GM12865 (cell line): Measurements from ENCODE around the gene LARGE1.

Source experiments
- DNase-seq: peaks from one replicate; pipeline ENCODE4 v3.0.0; 2010; ENCODE audit warnings: low read depth
- H3K4me3 ChIP-seq: 2 replicates; pipeline ENCODE4 v1.5.1; 2011; ENCODE audit warnings: mild to moderate bottlenecking, low read depth, low read length, control low read depth
- CTCF ChIP-seq: IDR thresholded peaks from 2 replicates; pipeline ENCODE4 v1.5.1; 2011; ENCODE audit warnings: low read length, control low read depth, low read depth, inconsistent platforms; ENCODE audit not compliant: insufficient read depth; ENCODE audit errors: missing control alignments

LARGE1 gene

DNA sequence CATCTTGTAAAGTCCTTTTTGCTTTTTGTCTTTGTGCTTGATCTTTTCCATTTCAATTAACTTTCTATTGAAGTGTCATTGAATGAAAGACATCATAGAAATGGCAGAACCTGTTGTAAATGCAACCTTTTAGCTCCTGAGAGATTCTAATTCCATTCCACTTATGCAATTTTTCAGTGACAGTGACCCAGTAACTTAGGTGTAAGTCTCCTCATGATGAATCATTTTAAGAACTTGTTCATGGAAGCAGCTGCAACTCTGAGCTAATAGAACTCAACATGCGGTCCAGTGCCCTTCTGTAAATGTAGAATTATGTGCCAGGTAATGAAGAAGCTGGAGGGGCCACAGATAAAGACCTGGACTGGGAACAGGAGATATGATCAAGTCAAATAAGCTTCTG is 463.8 kb downstream of the LARGE1 start:
- TF ChIP-seq CTCF: no peak
- H3K4me3 ChIP-seq: no peak overlapping the region
- no peak for DNase-seq

DNA sequence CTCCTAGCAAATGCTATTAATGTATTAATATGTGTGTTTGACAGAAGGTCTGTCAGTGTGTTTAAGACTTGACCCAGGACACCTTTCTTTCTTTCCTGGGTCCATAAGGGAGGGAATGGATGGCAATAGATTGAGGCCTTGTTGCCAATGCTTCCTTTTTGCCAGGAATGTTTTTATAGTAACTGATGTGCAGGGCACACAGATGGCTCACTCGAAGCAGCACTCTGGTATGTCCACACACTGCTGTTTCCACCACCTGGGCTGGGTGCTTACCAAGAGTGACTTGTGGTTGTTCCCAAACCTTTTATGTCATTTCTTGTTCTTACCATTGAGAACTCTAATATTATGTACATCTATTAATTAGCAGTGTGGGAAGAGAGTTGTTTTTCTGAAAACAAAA is 465.2 kb downstream of the LARGE1 start:
- DNase-seq: no peak
- H3K4me3 ChIP-seq: no peak overlapping the region
- TF ChIP-seq CTCF: no peak

- TF ChIP-seq CTCF: no peak
- no peak overlapping the region for H3K4me3 ChIP-seq
- no peak for DNase-seq
Observed at GRCh38 chr22:33451866-33452469, 468.3 kb downstream of the LARGE1 start.

- no peak overlapping the region for H3K4me3 ChIP-seq
- no peak for DNase-seq
- TF ChIP-seq CTCF: no peak
Observed at GRCh38 chr22:33450756-33451155, 469.5 kb downstream of the LARGE1 start.

- no peak for TF ChIP-seq CTCF
Observed at GRCh38 chr22:33447733-33448132, 472.5 kb downstream of the LARGE1 start.

DNA sequence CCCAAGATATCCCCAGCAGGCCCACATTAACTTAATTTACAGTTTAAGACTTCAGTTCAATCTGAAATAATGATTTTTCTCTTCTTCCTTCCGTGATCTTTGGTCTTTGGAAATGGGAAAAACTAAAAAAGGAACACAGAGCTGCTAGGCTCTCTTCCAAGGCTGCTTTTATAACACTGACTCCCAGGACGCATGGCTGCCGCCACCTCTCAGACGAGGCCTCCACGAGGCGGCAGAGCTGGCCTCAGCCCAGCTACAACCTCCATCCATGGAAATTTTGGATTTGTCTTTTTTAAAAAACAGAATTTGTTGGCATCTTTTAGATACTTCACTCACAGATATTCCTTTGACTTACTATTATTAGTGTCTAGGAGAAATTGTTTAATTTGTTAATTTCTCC is 476.6 kb downstream of the LARGE1 start:
- no peak overlapping the region for H3K4me3 ChIP-seq
- TF ChIP-seq CTCF: no peak
- DNase-seq: no peak

More at GRCh38 chr22:33447733-33448132, 472.5 kb downstream of the LARGE1 start:
- DNase-seq: no peak
- no peak overlapping the region for H3K4me3 ChIP-seq

DNA sequence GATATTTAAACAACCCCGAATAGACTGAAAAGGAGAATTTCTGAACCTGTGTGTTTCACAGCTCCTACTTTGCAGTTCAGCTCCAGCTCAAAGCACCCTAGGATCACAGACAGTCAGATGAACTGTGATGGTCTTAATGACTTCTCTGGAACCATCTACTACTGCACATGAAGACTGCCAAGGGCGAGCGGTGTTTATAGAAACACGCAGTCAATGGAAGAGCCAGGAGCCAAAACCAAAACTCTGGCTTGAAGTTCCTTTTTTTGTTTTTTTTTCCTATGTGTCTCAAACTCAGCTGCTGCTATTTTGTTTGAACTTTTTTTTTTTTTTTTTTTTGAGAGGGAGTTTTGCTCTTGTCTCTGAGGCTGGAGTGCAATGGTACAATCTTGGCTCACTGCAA is 479.5 kb downstream of the LARGE1 start:
- no peak overlapping the region for H3K4me3 ChIP-seq
- DNase-seq: no peak
- no peak for TF ChIP-seq CTCF
